ENCODE results near the gene ITFG1. TPM values are rescaled to one million over a fixed set of nuclear protein-coding genes. Genes with fewer than 3 reads are reported as not detected.

Gene ITFG1
- total and polyA plus RNA-seq, 2 of the 8 experiments (the other 6 are each of a cell fraction or from before 2014, with no cell fraction given): 13.8 to 22.2 TPM

DNA sequence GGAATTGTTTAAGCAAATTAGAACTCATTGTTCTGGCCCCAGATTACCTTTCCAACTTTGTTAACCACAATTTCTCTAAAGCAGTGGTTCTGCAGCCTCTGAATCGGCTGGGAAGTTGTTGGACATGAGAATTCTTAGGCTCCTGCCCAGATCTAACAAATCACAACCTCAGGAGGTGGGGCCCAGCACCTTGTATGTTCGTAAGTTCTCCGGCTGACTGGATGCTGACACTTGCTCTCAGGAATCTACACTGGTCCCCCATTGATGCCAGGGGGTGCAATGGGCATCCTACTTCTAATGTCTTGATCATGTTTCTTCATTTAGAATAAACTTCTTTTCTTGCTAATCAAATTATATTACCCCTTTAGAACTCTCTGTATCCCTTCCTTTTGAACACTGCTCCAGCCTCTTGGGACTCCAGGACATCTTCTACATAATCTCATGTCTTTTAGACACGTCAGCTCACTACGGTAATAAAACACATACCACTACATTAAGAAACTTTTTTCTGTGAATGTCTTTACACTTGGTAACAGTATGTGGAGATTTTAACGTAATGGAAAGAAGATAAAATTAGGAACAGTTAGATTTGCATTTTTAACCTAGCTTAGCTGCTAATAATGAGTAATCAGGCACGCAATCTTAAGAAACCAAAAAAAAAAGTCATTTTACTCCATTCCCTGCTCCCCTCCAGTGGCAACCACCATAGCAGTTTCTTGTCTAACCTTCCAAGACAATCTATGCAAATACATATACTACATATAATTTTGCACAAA, 143.2 kb downstream of the ITFG1 start:
- H3K4me2 ChIP-seq (ENCODE audit: insufficient read depth in 1 of 2, low read depth in 2 of 2, low read length in 2 of 2): no peak overlapping the region
- H3K9me3 ChIP-seq (ENCODE audit: insufficient read depth in 2 of 2, low read depth in 1 of 2, low read length in 1 of 2): no peaks in the 10 kb centered on the region
- DNase-seq (ENCODE audit: low read depth in 1 of 2, low spot score in 2 of 2) (no peak), FAIRE-seq (no peak)
- CTCF ChIA-PET (ENCODE audit: partially characterized antibody): no interaction called here
- H3K4me1 ChIP-seq (replicated peaks in 1 of 4; ENCODE audit: control insufficient read depth in 3 of 4, insufficient read depth in 4 of 4, low read length in 3 of 4): peaks cover 0 to 6% (median 0%) of the 10 kb centered on the region in 4 experiments; a peak in 2 of 7 replicates
- H2AK5ac ChIP-seq (ENCODE audit: low read depth, low read length): no peak overlapping the region
- H3K23ac ChIP-seq (ENCODE audit: insufficient read length): no peak overlapping the region
- H4K91ac ChIP-seq (replicated peaks; ENCODE audit: insufficient read length, low read length): no peak overlapping the region
- no peak overlapping the region for H2BK12ac ChIP-seq (ENCODE audit: low read depth, low read length)
- no peak overlapping the region for H3K27ac ChIP-seq (ENCODE audit: low read depth, low read length)
- 91% methylated on average over 7 of the region's 7 CpGs; no CpG with 5 or more reads in 1 of the 2 experiments for WGBS, 2 experiments (ENCODE audit: extremely low coverage in 1 of 2, insufficient coverage in 1 of 2, insufficient read length in 1 of 2, insufficient replicate concordance in 2 of 2, low coverage in 1 of 2, low lambda C conversion rate in 2 of 2, missing lambda C conversion rate in 1 of 2)
- H3K9ac ChIP-seq (replicated peaks in 1 of 4; ENCODE audit: extremely low read depth in 1 of 4, low read depth in 3 of 4, low read length in 3 of 4): no peak overlapping the region
- H2BK5ac ChIP-seq (ENCODE audit: low read depth, low read length): no peak overlapping the region
- no peaks in the 10 kb centered on the region for H3K27me3 ChIP-seq (replicated peaks in 1 of 4; ENCODE audit: control insufficient read depth in 3 of 4, extremely low read depth in 1 of 4, insufficient read depth in 3 of 4, low read length in 3 of 4)
- no peak overlapping the region for H2BK15ac ChIP-seq (ENCODE audit: low read length)
- no peak overlapping the region for H3K14ac ChIP-seq (ENCODE audit: insufficient read length)
- H3K36me3 ChIP-seq (ENCODE audit: control insufficient read depth in 2 of 4, insufficient read depth in 4 of 4, low read length in 3 of 4): no peaks in the 10 kb centered on the region
- H3K4ac ChIP-seq (replicated peaks; ENCODE audit: insufficient read length, low read depth, low read length): no peak overlapping the region
- no peaks in the 10 kb centered on the region for H3K79me1 ChIP-seq (ENCODE audit: low read depth, low read length)
- H4K8ac ChIP-seq (ENCODE audit: extremely low read depth, insufficient read depth, low read length): no peak overlapping the region
- H3K56ac ChIP-seq (replicated peaks; ENCODE audit: insufficient read length, low read depth, low read length): no peak overlapping the region
- no peak overlapping the region for H3K18ac ChIP-seq (ENCODE audit: extremely low read depth, low read length)
- no peak overlapping the region for H3K4me3 ChIP-seq (ENCODE audit: extremely low read depth in 1 of 4, insufficient read depth in 2 of 4, low read depth in 3 of 4, low read length in 4 of 4)
- H3K79me2 ChIP-seq (ENCODE audit: control insufficient read depth in 1 of 2, insufficient read depth in 2 of 2, low read length in 2 of 2): no peaks in the 10 kb centered on the region
- H2AFZ ChIP-seq (ENCODE audit: low read length): no peak overlapping the region
- H2BK120ac ChIP-seq (replicated peaks; ENCODE audit: low read depth, low read length): no peak overlapping the region
- no peaks in the 10 kb centered on the region for H4K20me1 ChIP-seq (replicated peaks in 1 of 2; ENCODE audit: control insufficient read depth in 1 of 2, insufficient read depth in 2 of 2, low read length in 2 of 2)
- no peaks in the 10 kb centered on the region for H3K23me2 ChIP-seq (ENCODE audit: low read depth, low read length)
- H4K5ac ChIP-seq (ENCODE audit: insufficient read length, low read depth, low read length): no peak overlapping the region
- POLR2A ChIA-PET (ENCODE audit: partially characterized antibody): no interaction called here
- no peak overlapping the region for H2BK20ac ChIP-seq (ENCODE audit: low read length)
- TF ChIP-seq NRF1 (IDR thresholded peaks at IDR 0.05; ENCODE audit: low read depth, low read length): no peak
- TF ChIP-seq CTBP2 (IDR thresholded peaks at IDR 0.05; ENCODE audit: borderline replicate concordance, insufficient read depth, insufficient read length, low read length): no peak
- no peak for TF ChIP-seq RXRA (IDR thresholded peaks at IDR 0.05; ENCODE audit: insufficient read depth, low read depth, low read length)
- no peak for TF ChIP-seq CHD1 (IDR thresholded peaks at IDR 0.05; ENCODE audit: low read depth, low read length)
- TF ChIP-seq POU5F1 (IDR thresholded peaks at IDR 0.05; ENCODE audit: low read depth, low read length): no peak
- no peak for TF ChIP-seq SP4 (IDR thresholded peaks at IDR 0.05; ENCODE audit: low read length)
- no peak for TF ChIP-seq TBP (IDR thresholded peaks at IDR 0.05; ENCODE audit: low read depth, low read length)
- no peak for TF ChIP-seq RNF2 (IDR thresholded peaks at IDR 0.05; ENCODE audit: borderline replicate concordance, low read depth, low read length, missing control alignments, poor library complexity, severe bottlenecking)
- no peak for TF ChIP-seq SIN3A (conservative IDR thresholded peaks at IDR 0.05 in 1 of 2, IDR thresholded peaks at IDR 0.05 in 1 of 2; ENCODE audit: low read depth in 1 of 2, low read length in 2 of 2)
- TF ChIP-seq SUZ12 (IDR thresholded peaks at IDR 0.05; ENCODE audit: low read length): no peak
- TF ChIP-seq CHD2 (IDR thresholded peaks at IDR 0.05; ENCODE audit: low read length): no peak
- no peak for TF ChIP-seq RAD21 (IDR thresholded peaks at IDR 0.05 in 1 of 2, conservative IDR thresholded peaks at IDR 0.05 in 1 of 2; ENCODE audit: low read depth in 2 of 2, low read length in 2 of 2)

All from H1 (cell line).